GM23338 (cell line): ENCODE data around the gene PXDN. TPM values are rescaled to one million over a fixed set of nuclear protein-coding genes. Genes with fewer than 3 reads are reported as not detected.

Source experiments
- ATAC-seq: fragments of 200-7000 bp; cut with Tn5 transposase; 3 replicates; pipeline ENCODE4 v1.9.1; 2020
- DNase-seq: peaks from one replicate; pipeline ENCODE4 v3.0.0-alpha.2; 2015; ENCODE audit warnings: low spot score
- H2AFZ ChIP-seq: fragments of 200-600 bp; sonication (generic); 2 replicates; pipeline ENCODE4 v1.8.0; 2016; ENCODE audit warnings: antibody characterized with exemption, mild to moderate bottlenecking, moderate library complexity
- H3F3A ChIP-seq: fragments of 200-600 bp; sonication (generic); replicated peaks from 2 replicates; pipeline ENCODE4 v1.8.0; 2017; ENCODE audit warnings: antibody characterized with exemption, mixed run types, low read depth
- H3K27ac ChIP-seq: fragments of 200-600 bp; sonication (generic); 2 replicates; pipeline ENCODE4 v1.6.1; 2016; ENCODE audit warnings: low read depth
- H3K27me3 ChIP-seq: fragments of 200-600 bp; sonication (generic); 2 replicates; pipeline ENCODE4 v1.8.0; 2016; ENCODE audit warnings: mild to moderate bottlenecking, mixed run types, moderate library complexity; ENCODE audit not compliant: insufficient read depth
- H3K36me3 ChIP-seq: fragments of 200-600 bp; sonication (generic); 2 replicates; pipeline ENCODE4 v1.8.0; 2016; ENCODE audit warnings: mild to moderate bottlenecking; ENCODE audit not compliant: insufficient read depth
- H3K4me1 ChIP-seq: fragments of 200-600 bp; sonication (generic); 2 replicates; pipeline ENCODE4 v1.8.0; 2016; ENCODE audit warnings: mild to moderate bottlenecking, moderate library complexity; ENCODE audit not compliant: insufficient read depth
- H3K4me2 ChIP-seq: fragments of 200-600 bp; sonication (generic); 2 replicates; pipeline ENCODE4 v1.7.1; 2017; ENCODE audit warnings: mixed run types
- H3K4me3 ChIP-seq: fragments of 200-600 bp; sonication (generic); 2 replicates; pipeline ENCODE4 v1.6.1; 2016; ENCODE audit warnings: mixed run types
- H3K79me2 ChIP-seq: fragments of 200-600 bp; sonication (generic); replicated peaks from 2 replicates; pipeline ENCODE4 v1.8.0; 2017; ENCODE audit warnings: mild to moderate bottlenecking; ENCODE audit not compliant: insufficient read depth
- H3K9me2 ChIP-seq: fragments of 200-600 bp; sonication (generic); 2 replicates; pipeline ENCODE4 v1.8.0; 2017; ENCODE audit not compliant: insufficient read depth
- H4K20me1 ChIP-seq: fragments of 200-600 bp; sonication (generic); replicated peaks from 2 replicates; pipeline ENCODE4 v1.8.0; 2017; ENCODE audit warnings: mild to moderate bottlenecking; ENCODE audit not compliant: insufficient read depth
- H3K27ac Mint-ChIP-seq: 2 replicates; pipeline ENCODE4 v1.8.0; 2020; ENCODE audit warnings: inconsistent platforms, mild to moderate bottlenecking, moderate library complexity, mixed read lengths
- H3K27me3 Mint-ChIP-seq: 3 replicates; pipeline ENCODE4 v1.8.0; 2022; ENCODE audit warnings: low read depth, mild to moderate bottlenecking, moderate library complexity, mixed read lengths, inconsistent platforms; ENCODE audit not compliant: insufficient read depth, poor library complexity
- H3K36me3 Mint-ChIP-seq: 3 replicates; pipeline ENCODE4 v1.8.0; 2021; ENCODE audit warnings: low read depth, mild to moderate bottlenecking, inconsistent platforms, moderate library complexity, mixed read lengths
- H3K4me1 Mint-ChIP-seq: 3 replicates; pipeline ENCODE4 v1.8.0; 2020; ENCODE audit warnings: mild to moderate bottlenecking, inconsistent platforms, mixed read lengths
- H3K4me3 Mint-ChIP-seq: 3 replicates; pipeline ENCODE4 v1.8.0; 2021; ENCODE audit warnings: moderate library complexity, mild to moderate bottlenecking, inconsistent platforms, mixed read lengths
- H3K9me3 Mint-ChIP-seq: 3 replicates; pipeline ENCODE4 v1.8.0; 2020; ENCODE audit warnings: moderate library complexity, mild to moderate bottlenecking, inconsistent platforms, mixed read lengths
- CREB1 ChIP-seq: fragments of 250-450 bp; sonication (Bioruptor Pico); IDR thresholded peaks from 2 replicates; pipeline ENCODE4 v1.5.0; 2020; ENCODE audit warnings: low read depth, mild to moderate bottlenecking, moderate library complexity
- CTCF ChIP-seq, 2 experiments: fragments of 200-600 bp in 1 of 2; sonication (generic) in 1 of 2; conservative IDR thresholded peaks; 2 replicates each; pipeline versions ENCODE4 v1.5.1 to v1.6.1; 2016 to 2017; ENCODE audit warnings: antibody characterized with exemption in 2 of 2, low read depth in 2 of 2, mild to moderate bottlenecking in 2 of 2, moderate library complexity in 1 of 2
- ETS1 ChIP-seq: IDR thresholded peaks from 2 replicates; pipeline ENCODE4 v1.6.1; 2016; ENCODE audit warnings: antibody characterized with exemption
- EZH2 ChIP-seq: fragments of 200-600 bp; sonication (generic); IDR thresholded peaks from one replicate; pipeline ENCODE4 v1.8.0; 2017; ENCODE audit warnings: antibody characterized with exemption, mild to moderate bottlenecking, low read depth; ENCODE audit not compliant: unreplicated experiment
- EZH2phosphoT487 ChIP-seq: fragments of 200-600 bp; sonication (generic); IDR thresholded peaks from one replicate; pipeline ENCODE4 v1.8.1; 2018; ENCODE audit warnings: antibody characterized with exemption; ENCODE audit not compliant: unreplicated experiment
- JUNB ChIP-seq: IDR thresholded peaks from one replicate; pipeline ENCODE4 v1.6.1; 2016; ENCODE audit warnings: antibody characterized with exemption; ENCODE audit not compliant: unreplicated experiment
- NANOG ChIP-seq: IDR thresholded peaks from 2 replicates; pipeline ENCODE4 v1.6.1; 2016; ENCODE audit warnings: antibody characterized with exemption, borderline replicate concordance
- POLR2AphosphoS5 ChIP-seq: IDR thresholded peaks from 2 replicates; pipeline ENCODE4 v1.6.1; 2016; ENCODE audit warnings: antibody characterized with exemption, low read depth
- ZNF114 ChIP-seq: fragments of 250-450 bp; sonication (Bioruptor Pico); IDR thresholded peaks from 2 replicates; pipeline ENCODE4 v1.5.0; 2020; ENCODE audit warnings: mild to moderate bottlenecking, moderate library complexity
- ZNF331 ChIP-seq: fragments of 250-450 bp; sonication (Bioruptor Pico); IDR thresholded peaks from 2 replicates; pipeline ENCODE4 v1.5.0; 2020; ENCODE audit warnings: low read depth, mild to moderate bottlenecking, moderate library complexity
- polyA plus RNA-seq: library from polyadenylated mRNA; unstranded; fragments of >200 nt; fragmentation: Nextera tagmentation; extraction: Ambion mirVana; gene quantifications from 2 replicates; pipeline ENCODE4 v1.2.1, GENCODE V29; 2016
- total RNA-seq: library from RNA; depleted of rRNA; stranded (reverse); fragments of >200 nt; shearing (Covaris generic); gene quantifications from 2 replicates; pipeline ENCODE4 v1.2.3, GENCODE V29; 2014

The PXDN gene
- total and polyA plus RNA-seq, 2 experiments from 2014 or later = 42.2 to 225 TPM

- peaks cover 8% of the 10 kb centered on the region; the same call in 2 of the 3 replicates for H3K36me3 Mint-ChIP-seq
- ATAC-seq (no peak), DNase-seq (no peak)
- no peaks in the 10 kb centered on the region for H4K20me1 ChIP-seq
- no peak for TF ChIP-seq EZH2phosphoT487
- TF ChIP-seq JUNB = no peak
- no peak for TF ChIP-seq POLR2AphosphoS5
- TF ChIP-seq CTCF (conservative IDR thresholded peaks at IDR 0.05; ENCODE audit: low read depth in 2 of 2) = no peak
- no peak for TF ChIP-seq EZH2
- TF ChIP-seq ZNF114 (CRISPR knock-in tag) = no peak
- no peak for TF ChIP-seq ZNF331 (CRISPR knock-in tag)
- no peak for TF ChIP-seq CREB1 (CRISPR knock-in tag)
- no peak overlapping the region for H3K4me3 ChIP-seq
- no peaks in the 10 kb centered on the region for H3K9me3 Mint-ChIP-seq
- no peak overlapping the region for H2AFZ ChIP-seq
- H3K79me2 ChIP-seq = no peaks in the 10 kb centered on the region
- H3K4me1 Mint-ChIP-seq = no peaks in the 10 kb centered on the region; the same call in 1 of the 3 replicates
- peak overlapping the region; percentile 96 for H3K27ac ChIP-seq
- no peak overlapping the region for H3K27ac Mint-ChIP-seq
- H3K27me3 Mint-ChIP-seq = peaks cover 2% of the 10 kb centered on the region
- H3K4me1 ChIP-seq = peaks cover 13% of the 10 kb centered on the region
- H3K4me2 ChIP-seq = peak overlapping the region; percentile 62
- H3K4me3 Mint-ChIP-seq = no peak overlapping the region
- no peaks in the 10 kb centered on the region for H3K27me3 ChIP-seq
- H3F3A ChIP-seq = peaks cover 15% of the 10 kb centered on the region; the same call in 1 of the 2 replicates
- no peaks in the 10 kb centered on the region for H3K36me3 ChIP-seq
- H3K9me2 ChIP-seq = no peaks in the 10 kb centered on the region
Measured at GRCh38 chr2:1606421-1607235, 137.7 kb downstream of the PXDN start.

GRCh38 chr2:1606046-1606400 lies 138.3 kb downstream of the PXDN start:
- no peaks in the 10 kb centered on the region for H3K36me3 ChIP-seq
- peaks cover 13% of the 10 kb centered on the region for H3K4me1 ChIP-seq
- ATAC-seq (no peak), DNase-seq (no peak)
- H3K36me3 Mint-ChIP-seq = peaks cover 8% of the 10 kb centered on the region; the same call in 2 of the 3 replicates
- H3K79me2 ChIP-seq = no peaks in the 10 kb centered on the region
- H3K27ac Mint-ChIP-seq = no peak overlapping the region
- no peaks in the 10 kb centered on the region for H3K27me3 ChIP-seq
- H2AFZ ChIP-seq = no peak overlapping the region
- no peaks in the 10 kb centered on the region; the same call in 1 of the 3 replicates for H3K4me1 Mint-ChIP-seq
- peaks cover 15% of the 10 kb centered on the region; the same call in 1 of the 2 replicates for H3F3A ChIP-seq
- no peaks in the 10 kb centered on the region for H3K9me3 Mint-ChIP-seq
- no peaks in the 10 kb centered on the region for H4K20me1 ChIP-seq
- H3K4me3 Mint-ChIP-seq = no peak overlapping the region
- peaks cover 3% of the 10 kb centered on the region for H3K27me3 Mint-ChIP-seq
- no peaks in the 10 kb centered on the region for H3K9me2 ChIP-seq
- TF ChIP-seq ZNF114 (CRISPR knock-in tag) (no peak), EZH2 (no peak), POLR2AphosphoS5 (no peak), CREB1 (CRISPR knock-in tag) (no peak), ETS1 (no peak), NANOG (no peak), CTCF (conservative IDR thresholded peaks at IDR 0.05; ENCODE audit: low read depth in 2 of 2) (no peak)
- H3K4me2 ChIP-seq = peak overlapping the region; percentile 62
- H3K4me3 ChIP-seq = no peak overlapping the region
- peak overlapping the region; percentile 96 for H3K27ac ChIP-seq
